Erythroblast (primary cell): Measurements from ENCODE around the gene ZCWPW1.

ENCODE experiments used
- GATA1 ChIP-seq: IDR thresholded peaks from 2 replicates; pipeline ENCODE4 v1.6.1; 2011; ENCODE audit warnings: low read depth, mild to moderate bottlenecking, control low read depth, low read length, moderate library complexity
- POLR2A ChIP-seq: IDR thresholded peaks from 2 replicates; pipeline ENCODE4 v1.6.1; 2011; ENCODE audit warnings: mild to moderate bottlenecking, low read length

GRCh38 chr7:100437150-100438100 is 8.9 kb upstream of the ZCWPW1 start:
- no peak for TF ChIP-seq POLR2A
- TF ChIP-seq GATA1, result no peak
